Neural progenitor cell (in vitro differentiated cells): Measurements from ENCODE around the gene ZNF614. TPM values are rescaled to one million over a fixed set of nuclear protein-coding genes. Genes with fewer than 3 reads are reported as not detected.
"Not testable (repeated sequence)": the region's sequence is repeated elsewhere in the genome, so short reads cannot be mapped to it uniquely, and the experiment has no call there.

Source experiments
- DNase-seq: peaks from one replicate; pipeline ENCODE4 v3.0.0-alpha.2; 2016; ENCODE audit warnings: low spot score
- H2AFZ ChIP-seq: fragments of 200-600 bp; sonication (generic); replicated peaks from 2 replicates; pipeline ENCODE4 v1.6.1; 2016; ENCODE audit warnings: antibody characterized with exemption
- H3F3A ChIP-seq: fragments of 200-600 bp; sonication (generic); 2 replicates; pipeline ENCODE4 v1.6.1; 2016; ENCODE audit warnings: antibody characterized with exemption, low read depth
- H3K27ac ChIP-seq: fragments of 200-600 bp; sonication (generic); 2 replicates; pipeline ENCODE4 v1.5.1; 2016; ENCODE audit warnings: mild to moderate bottlenecking
- H3K27me3 ChIP-seq: fragments of 200-600 bp; sonication (generic); 2 replicates; pipeline ENCODE4 v1.6.1; 2016; ENCODE audit warnings: mild to moderate bottlenecking, moderate library complexity
- H3K36me3 ChIP-seq: fragments of 200-600 bp; sonication (generic); 2 replicates; pipeline ENCODE4 v1.5.1; 2016
- H3K4me1 ChIP-seq: fragments of 200-600 bp; sonication (generic); 2 replicates; pipeline ENCODE4 v1.6.1; 2016; ENCODE audit warnings: mixed run types
- H3K4me2 ChIP-seq: fragments of 200-600 bp; sonication (generic); 2 replicates; pipeline ENCODE4 v1.6.1; 2016
- H3K4me3 ChIP-seq: fragments of 200-600 bp; sonication (generic); 2 replicates; pipeline ENCODE4 v1.5.1; 2016
- H3K79me2 ChIP-seq: fragments of 200-600 bp; sonication (generic); 2 replicates; pipeline ENCODE4 v1.6.1; 2016; ENCODE audit warnings: low read depth
- H3K9ac ChIP-seq: fragments of 200-600 bp; sonication (generic); 2 replicates; pipeline ENCODE4 v1.6.1; 2016
- H3K9me3 ChIP-seq: fragments of 200-600 bp; sonication (generic); 2 replicates; pipeline ENCODE4 v1.5.1; 2016; ENCODE audit warnings: low read depth
- H4K20me1 ChIP-seq: fragments of 200-600 bp; sonication (generic); 2 replicates; pipeline ENCODE4 v1.6.1; 2016; ENCODE audit warnings: low read depth
- H3K27ac Mint-ChIP-seq: 3 replicates; pipeline ENCODE4 v1.8.0; 2021; ENCODE audit warnings: mixed read lengths
- H3K27me3 Mint-ChIP-seq: 2 replicates; pipeline ENCODE4 v1.8.0; 2022; ENCODE audit warnings: low read depth, mild to moderate bottlenecking, inconsistent platforms, moderate library complexity, mixed read lengths; ENCODE audit not compliant: insufficient read depth
- H3K36me3 Mint-ChIP-seq: 3 replicates; pipeline ENCODE4 v1.8.0; 2021; ENCODE audit warnings: mixed read lengths
- H3K4me1 Mint-ChIP-seq: 3 replicates; pipeline ENCODE4 v1.8.0; 2021; ENCODE audit warnings: mixed read lengths
- H3K4me3 Mint-ChIP-seq: 3 replicates; pipeline ENCODE4 v1.8.0; 2021; ENCODE audit warnings: mild to moderate bottlenecking, moderate library complexity, mixed read lengths
- H3K9me3 Mint-ChIP-seq: 3 replicates; pipeline ENCODE4 v1.8.0; 2020; ENCODE audit warnings: mixed read lengths
- EZH2 ChIP-seq: fragments of 200-600 bp; sonication (generic); IDR thresholded peaks from 2 replicates; pipeline ENCODE4 v1.6.1; 2017; ENCODE audit warnings: antibody characterized with exemption, mild to moderate bottlenecking, moderate library complexity
- EZH2phosphoT487 ChIP-seq: fragments of 200-600 bp; sonication (generic); IDR thresholded peaks from 2 replicates; pipeline ENCODE4 v1.6.1; 2017; ENCODE audit warnings: antibody characterized with exemption
- total RNA-seq: library from RNA; depleted of rRNA; stranded (reverse); fragments of >200 nt; gene quantifications from 2 replicates; pipeline ENCODE4 v1.2.3, GENCODE V29; 2015; ENCODE audit warnings: low replicate concordance
- TF ChIP-seq, protein P1 (sequence below): fragments of 200-600 bp; sonication (generic); IDR thresholded peaks from 2 replicates; pipeline ENCODE4 v1.5.1; 2017; ENCODE audit warnings: antibody characterized with exemption, mild to moderate bottlenecking

The ZNF614 gene
- total RNA-seq, 1 donor from 2014 or later: 21.5 TPM

DNA sequence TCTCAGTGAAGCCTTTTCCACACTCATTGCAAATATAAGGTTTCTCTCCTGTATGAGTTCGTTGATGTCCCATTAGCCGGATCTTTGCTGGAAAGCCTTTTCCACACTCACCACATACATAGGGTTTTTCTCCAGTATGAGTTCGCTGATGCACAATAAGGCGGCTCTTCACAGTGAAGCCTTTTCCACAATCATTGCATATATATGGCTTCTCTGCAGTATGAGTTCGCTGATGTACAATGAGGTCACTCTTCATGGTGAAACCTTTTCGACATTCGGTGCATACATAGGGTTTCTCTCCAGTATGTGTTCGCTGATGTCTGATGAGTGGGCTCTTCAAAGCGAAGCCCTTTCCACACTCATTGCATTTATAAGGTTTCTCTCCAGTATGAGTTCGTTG lies 34.8 kb downstream of the ZNF614 start:
- no peaks in the 10 kb centered on the region for H3K4me1 ChIP-seq
- Mint-ChIP-seq H3K4me1 (no peaks in the 10 kb centered on the region), H3K27me3 (no peaks in the 10 kb centered on the region), H3K27ac (no peak overlapping the region), H3K36me3 (peaks cover 74% of the 10 kb centered on the region), H3K4me3 (no peak overlapping the region), H3K9me3 (peaks cover 80% of the 10 kb centered on the region)
- no peak overlapping the region for H3K4me3 ChIP-seq
- no peak overlapping the region for H3K4me2 ChIP-seq
- H3K9me3 ChIP-seq: peaks cover 56% of the 10 kb centered on the region
- no peak for DNase-seq
- H3F3A ChIP-seq: no peaks in the 10 kb centered on the region
- no peaks in the 10 kb centered on the region for H4K20me1 ChIP-seq
- no peaks in the 10 kb centered on the region for H3K79me2 ChIP-seq
- peaks cover 50% of the 10 kb centered on the region for H3K36me3 ChIP-seq
- TF ChIP-seq, protein P1, sequence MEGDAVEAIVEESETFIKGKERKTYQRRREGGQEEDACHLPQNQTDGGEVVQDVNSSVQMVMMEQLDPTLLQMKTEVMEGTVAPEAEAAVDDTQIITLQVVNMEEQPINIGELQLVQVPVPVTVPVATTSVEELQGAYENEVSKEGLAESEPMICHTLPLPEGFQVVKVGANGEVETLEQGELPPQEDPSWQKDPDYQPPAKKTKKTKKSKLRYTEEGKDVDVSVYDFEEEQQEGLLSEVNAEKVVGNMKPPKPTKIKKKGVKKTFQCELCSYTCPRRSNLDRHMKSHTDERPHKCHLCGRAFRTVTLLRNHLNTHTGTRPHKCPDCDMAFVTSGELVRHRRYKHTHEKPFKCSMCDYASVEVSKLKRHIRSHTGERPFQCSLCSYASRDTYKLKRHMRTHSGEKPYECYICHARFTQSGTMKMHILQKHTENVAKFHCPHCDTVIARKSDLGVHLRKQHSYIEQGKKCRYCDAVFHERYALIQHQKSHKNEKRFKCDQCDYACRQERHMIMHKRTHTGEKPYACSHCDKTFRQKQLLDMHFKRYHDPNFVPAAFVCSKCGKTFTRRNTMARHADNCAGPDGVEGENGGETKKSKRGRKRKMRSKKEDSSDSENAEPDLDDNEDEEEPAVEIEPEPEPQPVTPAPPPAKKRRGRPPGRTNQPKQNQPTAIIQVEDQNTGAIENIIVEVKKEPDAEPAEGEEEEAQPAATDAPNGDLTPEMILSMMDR: no peak
- no peak for TF ChIP-seq EZH2
- no peak for TF ChIP-seq EZH2phosphoT487
- H3K27me3 ChIP-seq: no peaks in the 10 kb centered on the region
- no peak overlapping the region for H3K27ac ChIP-seq
- no peak overlapping the region for H3K9ac ChIP-seq
- H2AFZ ChIP-seq: no peak overlapping the region

DNA sequence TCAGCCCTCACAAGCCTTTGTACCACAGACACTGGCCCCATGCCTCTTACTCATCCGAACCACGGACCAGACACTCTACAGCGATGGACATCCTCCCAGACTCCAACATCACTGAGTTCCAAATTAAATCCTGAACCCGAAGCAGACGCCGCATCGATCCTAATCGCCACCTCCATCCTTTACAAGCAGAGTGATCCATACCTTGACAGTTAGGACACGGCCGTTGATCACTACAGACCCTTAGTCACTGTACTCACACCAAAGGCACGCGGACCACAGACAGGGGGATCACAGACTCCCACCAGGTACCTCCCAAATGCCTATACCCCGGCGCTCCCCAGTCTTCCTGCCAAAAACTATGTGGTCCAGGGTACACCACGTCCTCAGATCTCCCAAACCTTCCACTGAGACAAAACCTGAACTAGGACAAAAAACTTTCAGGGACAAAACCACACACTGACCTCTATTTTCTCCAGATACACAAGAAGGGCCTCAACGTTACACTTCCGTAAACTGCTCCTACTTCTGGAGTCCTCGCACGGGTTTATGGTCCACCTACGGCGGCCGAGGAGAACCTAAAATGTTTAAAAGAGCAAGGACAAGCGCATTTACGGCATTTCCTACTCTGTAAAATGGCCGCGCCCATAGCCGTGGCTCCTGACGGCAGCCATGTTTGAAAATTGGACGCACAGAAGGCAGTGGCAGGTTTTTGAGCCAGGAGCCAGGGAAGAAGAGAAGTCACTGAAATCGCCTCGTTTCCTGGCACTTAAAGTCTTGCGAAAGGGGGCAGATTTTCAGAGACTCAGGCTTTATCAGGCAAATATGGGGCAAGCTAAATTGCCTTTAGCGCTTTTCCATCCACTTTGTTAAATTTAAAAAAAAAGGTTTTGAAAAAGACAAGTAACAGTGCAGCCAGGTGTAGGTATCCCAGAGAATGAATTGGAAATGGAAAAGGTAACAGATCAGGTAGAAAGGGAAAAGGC lies 41.6 kb downstream of the ZNF614 start, which contains the start of gene ZNF350:
ZNF350 (minus strand) TSS at position 532 of the 983 bp plus-strand sequence. CDS start 12,480 bp downstream, outside the sequence.
- Histone ChIP-seq H3K79me2 (peaks cover 16% of the 10 kb centered on the region), H4K20me1 (no peaks in the 10 kb centered on the region), H3K9ac (peak within 1 kb of the TSS; percentile 81), H2AFZ (peak within 1 kb of the TSS; percentile 67), H3K4me2 (peak within 1 kb of the TSS; percentile 64), H3K4me1 (no peaks in the 10 kb centered on the region), H3K36me3 (no peaks in the 10 kb centered on the region), H3K4me3 (peak within 1 kb of the TSS; percentile 78), H3F3A (no peaks in the 10 kb centered on the region), H3K27me3 (no peaks in the 10 kb centered on the region), H3K27ac (no peak within 1 kb of the TSS), H3K9me3 (no peaks in the 10 kb centered on the region)
- peaks cover 59% of the 10 kb centered on the region for H3K9me3 Mint-ChIP-seq
- peaks cover 6% of the 10 kb centered on the region for H3K27me3 Mint-ChIP-seq
- H3K27ac Mint-ChIP-seq: peak within 1 kb of the TSS; percentile 58
- DNase-seq: peak; percentile 86
- peaks cover 22% of the 10 kb centered on the region for H3K36me3 Mint-ChIP-seq
- peak within 1 kb of the TSS; percentile 92 for H3K4me3 Mint-ChIP-seq
- H3K4me1 Mint-ChIP-seq: peaks cover 3% of the 10 kb centered on the region
- no peak for TF ChIP-seq EZH2
- TF ChIP-seq EZH2phosphoT487: no peak
- TF ChIP-seq, protein P1: no peak

DNA sequence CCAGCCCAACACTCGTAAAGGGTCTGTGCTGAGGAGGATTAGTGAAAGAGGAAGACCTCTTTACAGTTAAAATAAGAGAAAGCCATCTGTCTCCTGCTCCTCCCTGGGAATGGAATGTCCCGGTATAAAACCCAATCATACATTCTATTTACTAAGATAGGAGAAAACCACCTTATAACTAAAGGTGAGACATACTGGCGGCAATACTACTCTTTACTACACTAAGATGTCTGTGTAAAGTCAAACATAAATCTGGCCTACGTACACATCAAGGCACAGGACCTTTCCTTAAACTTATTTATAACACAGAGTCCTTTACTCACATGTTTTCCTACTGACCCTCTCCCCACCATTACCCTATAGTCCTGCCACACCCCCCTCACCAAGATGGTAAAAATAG lies 44.8 kb downstream of the ZNF614 start:
- H3F3A ChIP-seq: no peaks in the 10 kb centered on the region
- Mint-ChIP-seq H3K4me1 (peaks cover 3% of the 10 kb centered on the region), H3K27ac (no peak overlapping the region), H3K27me3 (peaks cover 11% of the 10 kb centered on the region), H3K9me3 (peaks cover 60% of the 10 kb centered on the region), H3K36me3 (peaks cover 31% of the 10 kb centered on the region), H3K4me3 (no peak overlapping the region)
- H3K79me2 ChIP-seq: peaks cover 16% of the 10 kb centered on the region
- no peak overlapping the region for H3K4me3 ChIP-seq
- no peaks in the 10 kb centered on the region for H3K9me3 ChIP-seq
- no peak for DNase-seq
- H3K4me1 ChIP-seq: no peaks in the 10 kb centered on the region
- no peak overlapping the region for H3K4me2 ChIP-seq
- H2AFZ ChIP-seq: no peak overlapping the region
- no peak overlapping the region for H3K9ac ChIP-seq
- no peaks in the 10 kb centered on the region for H3K36me3 ChIP-seq
- H3K27me3 ChIP-seq: no peaks in the 10 kb centered on the region
- H3K27ac ChIP-seq: no peak overlapping the region
- no peaks in the 10 kb centered on the region for H4K20me1 ChIP-seq
- TF ChIP-seq EZH2phosphoT487: no peak
- no peak for TF ChIP-seq EZH2

DNA sequence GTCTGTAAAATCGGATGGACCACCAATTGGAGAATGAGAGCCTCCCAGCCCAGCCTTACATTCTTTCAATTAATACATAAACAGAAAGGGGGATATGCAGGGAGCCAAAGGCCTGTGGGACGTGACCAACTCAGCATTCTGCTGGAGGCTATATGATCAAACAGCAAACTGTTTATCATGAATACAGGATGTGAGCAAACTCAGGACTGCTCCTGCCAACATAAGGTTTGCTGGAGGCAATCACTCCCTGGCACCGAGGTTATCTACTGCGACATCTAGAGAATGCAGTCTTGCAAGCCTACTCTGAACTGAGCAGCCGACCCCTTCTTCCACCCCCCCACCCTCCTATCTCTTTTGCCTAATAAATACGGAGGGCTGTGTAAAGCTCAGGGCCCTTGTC lies 47.3 kb downstream of the ZNF614 start:
- H3K27ac ChIP-seq, H3K36me3 ChIP-seq, H3K4me3 ChIP-seq, H3K9me3 ChIP-seq, H4K20me1 ChIP-seq, H3K27me3 Mint-ChIP-seq, H2AFZ ChIP-seq, H3F3A ChIP-seq, H3K79me2 ChIP-seq, H3K27me3 ChIP-seq, H3K4me2 ChIP-seq, H3K9ac ChIP-seq, H3K4me1 ChIP-seq, DNase-seq, H3K4me1 Mint-ChIP-seq, H3K27ac Mint-ChIP-seq, H3K4me3 Mint-ChIP-seq: not testable (repeated sequence)
- H3K36me3 Mint-ChIP-seq: peaks cover 37% of the 10 kb centered on the region
- H3K9me3 Mint-ChIP-seq: peaks cover 66% of the 10 kb centered on the region
